CD14-positive monocyte (primary cell): ENCODE results near the gene AMBRA1. TPM values are rescaled to one million over a fixed set of nuclear protein-coding genes. Genes with fewer than 3 reads are reported as not detected.

Experiments used
- DNase-seq, 3 donors: peaks; one replicate each; pipeline ENCODE4 v3.0.0-alpha.2; 2011 to 2022
- H2AFZ ChIP-seq: 2 replicates; pipeline ENCODE4 v1.6.0; 2012; ENCODE audit warnings: mild to moderate bottlenecking, low read depth, low read length, inconsistent platforms; ENCODE audit not compliant: insufficient read depth, poor library complexity, severe bottlenecking
- H3K27ac ChIP-seq, 2 donors: 1 replicate in 1 of 2; 2 replicates in 1 of 2; pipeline ENCODE4 v1.5.1; 2012 to 2013; ENCODE audit warnings: low read length in 2 of 2, control low read depth in 1 of 2, inconsistent platforms in 1 of 2, low read depth in 1 of 2, mild to moderate bottlenecking in 1 of 2
- H3K27me3 ChIP-seq, 2 donors: one replicate each; pipeline versions ENCODE4 v1.6.0 to v1.6.1; 2011 to 2013; ENCODE audit warnings: low read length in 2 of 2; ENCODE audit not compliant: control insufficient read depth in 2 of 2, insufficient read depth in 2 of 2
- H3K36me3 ChIP-seq, 2 donors: replicated peaks in 1 of 2; 1 replicate in 1 of 2; 2 replicates in 1 of 2; pipeline versions ENCODE4 v1.5.1 to v1.6.1; 2012 to 2013; ENCODE audit warnings: low read length in 2 of 2, control low read depth in 1 of 2, inconsistent platforms in 1 of 2, mild to moderate bottlenecking in 1 of 2; ENCODE audit not compliant: insufficient read depth in 2 of 2, control insufficient read depth in 1 of 2
- H3K4me1 ChIP-seq, 2 donors: 1 replicate in 1 of 2; 2 replicates in 1 of 2; pipeline versions ENCODE4 v1.5.1 to v1.6.1; 2012 to 2013; ENCODE audit warnings: low read length in 2 of 2, control low read depth in 1 of 2, inconsistent platforms in 1 of 2, mild to moderate bottlenecking in 1 of 2, moderate library complexity in 1 of 2; ENCODE audit not compliant: insufficient read depth in 2 of 2, control insufficient read depth in 1 of 2
- H3K4me2 ChIP-seq: replicated peaks from 2 replicates; pipeline ENCODE3; 2012; ENCODE audit warnings: low read length, moderate library complexity, mild to moderate bottlenecking; ENCODE audit not compliant: poor library complexity, severe bottlenecking; ENCODE audit errors: extremely low read depth
- H3K4me3 ChIP-seq, 3 experiments: fragments of 200-600 bp in 1 of 3; sonication (generic) in 1 of 3; replicated peaks in 1 of 3; 1 replicate in 2 of 3; 2 replicates in 1 of 3; pipeline ENCODE4 v1.5.1; 2011 to 2013; ENCODE audit warnings: low read length in 3 of 3, mild to moderate bottlenecking in 3 of 3, control low read depth in 2 of 3, low read depth in 2 of 3, inconsistent platforms in 1 of 3, moderate library complexity in 1 of 3
- H3K79me2 ChIP-seq: 2 replicates; pipeline ENCODE4 v1.6.0; 2012; ENCODE audit warnings: mild to moderate bottlenecking, control low read depth, inconsistent platforms, low read length, moderate library complexity; ENCODE audit not compliant: insufficient read depth
- H3K9ac ChIP-seq: 2 replicates; pipeline ENCODE4 v1.6.0; 2017; ENCODE audit warnings: low read length, mild to moderate bottlenecking; ENCODE audit not compliant: insufficient read depth, poor library complexity, severe bottlenecking
- H3K9me3 ChIP-seq, 2 donors: replicated peaks in 1 of 2; 1 replicate in 1 of 2; 2 replicates in 1 of 2; pipeline versions ENCODE4 v1.5.1 to v1.6.1; 2012 to 2013; ENCODE audit warnings: low read length in 2 of 2, control low read depth in 1 of 2; ENCODE audit not compliant: control insufficient read depth in 1 of 2, insufficient read depth in 1 of 2
- H4K20me1 ChIP-seq: 2 replicates; pipeline ENCODE4 v1.6.0; 2012; ENCODE audit warnings: mild to moderate bottlenecking, low read length, control low read depth, moderate library complexity; ENCODE audit not compliant: insufficient read depth
- H3K27ac Mint-ChIP-seq, 7 donors: one replicate each; pipeline ENCODE4 v1.8.0; 2020; ENCODE audit warnings: mild to moderate bottlenecking in 7 of 7, mixed read lengths in 7 of 7, moderate library complexity in 6 of 7, inconsistent platforms in 2 of 7
- H3K27me3 Mint-ChIP-seq, 3 donors: one replicate each; pipeline ENCODE4 v1.8.0; 2021 to 2022; ENCODE audit warnings: low read depth in 3 of 3, mild to moderate bottlenecking in 3 of 3, mixed read lengths in 3 of 3, moderate library complexity in 3 of 3, inconsistent platforms in 1 of 3
- H3K36me3 Mint-ChIP-seq, 2 donors: one replicate each; pipeline ENCODE4 v1.8.0; 2020; ENCODE audit warnings: mixed read lengths in 2 of 2, inconsistent platforms in 1 of 2, mild to moderate bottlenecking in 1 of 2
- H3K4me1 Mint-ChIP-seq: one replicate; pipeline ENCODE4 v1.8.0; 2020; ENCODE audit warnings: mild to moderate bottlenecking, mixed read lengths
- H3K4me3 Mint-ChIP-seq, 2 donors: one replicate each; pipeline ENCODE4 v1.8.0; 2020; ENCODE audit warnings: mild to moderate bottlenecking in 2 of 2, mixed read lengths in 2 of 2, moderate library complexity in 1 of 2
- H3K9me3 Mint-ChIP-seq, 7 donors: one replicate each; pipeline ENCODE4 v1.8.0; 2020 to 2022; ENCODE audit warnings: mixed read lengths in 7 of 7, mild to moderate bottlenecking in 6 of 7, moderate library complexity in 6 of 7, inconsistent platforms in 2 of 7
- CTCF ChIP-seq: fragments of 200-600 bp; IDR thresholded peaks from one replicate; pipeline ENCODE4 v1.8.0; 2022; ENCODE audit warnings: antibody characterized with exemption, mild to moderate bottlenecking
- WGBS: methylation state at CpG from one replicate; pipeline ENCODE4 v1.1.5; 2013; ENCODE audit warnings: missing lambda C conversion rate; ENCODE audit not compliant: insufficient coverage; 5-methylcytosine and 5-hydroxymethylcytosine counted together
- intact Hi-C, 2 donors: fragments of 100-400 bp; cut with micrococcal nuclease; formaldehyde crosslinking; loops; one replicate each; pipeline versions ENCODE4 v1.15.0 to v1.15.1; 2023
- polyA plus RNA-seq, 3 donors: library from polyadenylated mRNA; depleted of rRNA in 1 of 3; unstranded in 2 of 3; stranded (reverse) in 1 of 3; fragments of 300-500 nt in 2 of 3; fragments of >200 nt in 1 of 3; fragmentation: Illumina TruSeq in 2 of 3; gene quantifications; 1 replicate in 2 of 3; 2 replicates in 1 of 3; pipeline ENCODE4 v1.2.3, GENCODE V29; 2012 to 2021

AMBRA1 gene
- polyA plus RNA-seq, 3 donors, result 2.1 to 6.1 (median 3.8) TPM

- Histone ChIP-seq H3K9ac (no peak overlapping the region), H3K79me2 (peaks cover 36% of the 10 kb centered on the region), H3K4me3 (no peak overlapping the region), H3K36me3 (peaks cover 17 to 32% of the 10 kb centered on the region in 2 donors), H3K27ac (no peak overlapping the region), H3K9me3 (no peaks in the 10 kb centered on the region), H3K27me3 (no peaks in the 10 kb centered on the region), H2AFZ (no peak overlapping the region), H3K4me2 (no peak overlapping the region), H4K20me1 (peaks cover 61% of the 10 kb centered on the region), H3K4me1 (peaks cover 5 to 6% of the 10 kb centered on the region in 2 donors)
- Mint-ChIP-seq H3K27ac (peak overlapping the region in 1 of 7 donors; percentile 22), H3K9me3 (peaks cover 0 to 1% (median 0%) of the 10 kb centered on the region in 7 donors), H3K4me1 (peaks cover 19% of the 10 kb centered on the region), H3K36me3 (peaks cover 28 to 37% of the 10 kb centered on the region in 2 donors), H3K4me3 (no peak overlapping the region), H3K27me3 (peaks cover 0 to 5% (median 1%) of the 10 kb centered on the region in 3 donors)
- intact Hi-C loops, result loop anchor here (2.0 to 10.0 kb wide), 3 partner anchors 149 to 170 kb away; partner anchors contain the start of gene MDK (in 1 of the 2)
- DNase-seq, result peak; percentile 44 to 55 (median 54)
- peak; percentile 89 for TF ChIP-seq CTCF
- WGBS, result 92% methylated on average over 2 of the region's 5 CpGs
These were observed 56.1 kb downstream of the AMBRA1 start for GRCh38 chr11:46537537-46538295.

GRCh38 chr11:46537121-46537520 is 56.7 kb downstream of the AMBRA1 start:
- Mint-ChIP-seq H3K27ac (no peak overlapping the region), H3K36me3 (peaks cover 22 to 31% of the 10 kb centered on the region in 2 donors), H3K27me3 (peaks cover 0 to 4% (median 0%) of the 10 kb centered on the region in 3 donors), H3K9me3 (peaks cover 0 to 1% (median 0%) of the 10 kb centered on the region in 7 donors), H3K4me1 (peaks cover 19% of the 10 kb centered on the region), H3K4me3 (no peak overlapping the region)
- no peak overlapping the region for H3K27ac ChIP-seq
- H4K20me1 ChIP-seq, result peaks cover 67% of the 10 kb centered on the region
- H3K27me3 ChIP-seq, result no peaks in the 10 kb centered on the region
- no peak overlapping the region for H2AFZ ChIP-seq
- intact Hi-C loops, result loop anchor here (2.0 to 10.0 kb wide), 3 partner anchors 148 to 170 kb away; partner anchors contain the start of gene MDK (in 1 of the 2)
- 94% methylated on average over 2 of the region's 2 CpGs for WGBS
- TF ChIP-seq CTCF, result no peak
- H3K4me2 ChIP-seq, result no peak overlapping the region
- H3K79me2 ChIP-seq, result peaks cover 36% of the 10 kb centered on the region
- peaks cover 11 to 26% of the 10 kb centered on the region in 2 donors for H3K36me3 ChIP-seq
- no peaks in the 10 kb centered on the region for H3K9me3 ChIP-seq
- H3K4me3 ChIP-seq, result no peak overlapping the region
- no peak overlapping the region for H3K9ac ChIP-seq
- peaks cover 5 to 6% of the 10 kb centered on the region in 2 donors for H3K4me1 ChIP-seq
- DNase-seq, result no peak
